Smooth muscle cell (in vitro differentiated cells): Measurements from ENCODE around the gene STOML3. TPM values are rescaled to one million over a fixed set of nuclear protein-coding genes. Genes with fewer than 3 reads are reported as not detected.

Experiments
- DNase-seq: peaks from one replicate; lab custom pipeline; 2025; ENCODE audit not compliant: unreplicated experiment; lab: John Stamatoyannopoulos, UW
- H2AFZ ChIP-seq: fragments of 200-600 bp; sonication (generic); 2 replicates; pipeline ENCODE4 v1.6.0; 2016; ENCODE audit warnings: antibody characterized with exemption, low read depth, mild to moderate bottlenecking
- H3F3A ChIP-seq: fragments of 200-600 bp; sonication (generic); 2 replicates; pipeline ENCODE4 v1.6.0; 2017; ENCODE audit warnings: antibody characterized with exemption, low read depth
- H3K27ac ChIP-seq: fragments of 200-600 bp; sonication (generic); 2 replicates; pipeline ENCODE4 v1.5.1; 2016; ENCODE audit warnings: low read depth, mild to moderate bottlenecking
- H3K27me3 ChIP-seq: fragments of 200-600 bp; sonication (generic); 2 replicates; pipeline ENCODE4 v1.6.1; 2016; ENCODE audit warnings: low read depth, mild to moderate bottlenecking
- H3K36me3 ChIP-seq: fragments of 200-600 bp; sonication (generic); 2 replicates; pipeline ENCODE4 v1.5.1; 2016; ENCODE audit warnings: low read depth
- H3K4me1 ChIP-seq: fragments of 200-600 bp; sonication (generic); 2 replicates; pipeline ENCODE4 v1.5.1; 2016; ENCODE audit warnings: low read depth
- H3K4me2 ChIP-seq: fragments of 200-600 bp; sonication (generic); 2 replicates; pipeline ENCODE4 v1.6.0; 2016; ENCODE audit warnings: mild to moderate bottlenecking
- H3K4me3 ChIP-seq: fragments of 200-600 bp; sonication (generic); 2 replicates; pipeline ENCODE4 v1.5.1; 2016; ENCODE audit warnings: mild to moderate bottlenecking
- H3K79me2 ChIP-seq: fragments of 200-600 bp; sonication (generic); 2 replicates; pipeline ENCODE4 v1.6.0; 2016; ENCODE audit warnings: low read depth, mild to moderate bottlenecking
- H3K9ac ChIP-seq: fragments of 200-600 bp; sonication (generic); 2 replicates; pipeline ENCODE4 v1.6.0; 2016; ENCODE audit warnings: low read depth
- H3K9me3 ChIP-seq: fragments of 200-600 bp; sonication (generic); replicated peaks from 2 replicates; pipeline ENCODE4 v1.5.1; 2016; ENCODE audit warnings: low read depth
- H4K20me1 ChIP-seq: fragments of 200-600 bp; sonication (generic); 2 replicates; pipeline ENCODE4 v1.6.0; 2016; ENCODE audit warnings: low read depth
- WGBS: methylation state at CpG from one replicate; pipeline ENCODE4 v1.1.7; 2016; ENCODE audit warnings: low lambda C conversion rate; 5-methylcytosine and 5-hydroxymethylcytosine counted together
- polyA plus RNA-seq: library from polyadenylated mRNA; unstranded; fragments of >200 nt; fragmentation: Nextera tagmentation; extraction: Ambion mirVana; gene quantifications from 2 replicates; pipeline ENCODE4 v1.2.1, GENCODE V29; 2016
- total RNA-seq: library from RNA; depleted of rRNA; stranded (reverse); fragments of >200 nt; gene quantifications from 2 replicates; pipeline ENCODE4 v1.2.3, GENCODE V29; 2014
- TF ChIP-seq, protein P1 (sequence below): fragments of 200-600 bp; sonication (generic); IDR thresholded peaks from 2 replicates; pipeline ENCODE4 v1.5.1; 2017; ENCODE audit warnings: borderline replicate concordance, mild to moderate bottlenecking, antibody characterized with exemption; ENCODE audit not compliant: insufficient read depth, poor library complexity, severe bottlenecking

STOML3 gene
- total and polyA plus RNA-seq, 2 experiments from 2014 or later, result not detected

DNA sequence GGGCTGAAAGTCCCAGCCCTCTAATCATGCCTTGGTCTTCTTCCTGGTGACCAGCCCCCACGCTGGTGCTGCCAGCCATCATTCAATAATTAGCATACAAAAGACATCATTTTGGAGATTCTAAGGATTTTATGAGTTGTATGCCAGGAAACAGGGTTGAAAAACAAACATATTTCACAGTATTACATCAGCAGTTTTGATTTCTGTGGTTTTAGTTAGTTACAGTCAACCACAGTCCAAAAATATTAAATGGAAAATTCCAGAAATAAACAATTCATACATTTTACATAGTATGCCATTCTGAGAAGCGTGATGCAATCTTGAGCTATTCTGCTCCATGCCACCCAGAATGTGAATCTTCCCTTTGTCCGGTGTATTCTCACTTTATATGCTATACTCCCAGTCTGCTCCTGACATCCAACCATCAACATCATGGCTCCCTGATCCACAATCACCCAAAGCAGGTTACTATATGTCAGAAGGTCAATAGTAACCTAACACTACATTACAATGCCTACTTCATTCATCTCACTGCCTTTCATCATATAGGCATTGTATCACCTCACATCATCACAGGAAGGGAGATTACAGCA lies 49.2 kb downstream of the STOML3 start:
- Histone ChIP-seq H3K4me1 (no peaks in the 10 kb centered on the region), H3K4me2 (no peak overlapping the region), H3K9me3 (no peaks in the 10 kb centered on the region), H3K9ac (no peak overlapping the region), H3K27ac (no peak overlapping the region), H3F3A (no peaks in the 10 kb centered on the region), H3K27me3 (no peaks in the 10 kb centered on the region), H2AFZ (no peak overlapping the region), H4K20me1 (no peaks in the 10 kb centered on the region), H3K79me2 (no peaks in the 10 kb centered on the region), H3K4me3 (no peak overlapping the region), H3K36me3 (no peaks in the 10 kb centered on the region)
- TF ChIP-seq, protein P1, sequence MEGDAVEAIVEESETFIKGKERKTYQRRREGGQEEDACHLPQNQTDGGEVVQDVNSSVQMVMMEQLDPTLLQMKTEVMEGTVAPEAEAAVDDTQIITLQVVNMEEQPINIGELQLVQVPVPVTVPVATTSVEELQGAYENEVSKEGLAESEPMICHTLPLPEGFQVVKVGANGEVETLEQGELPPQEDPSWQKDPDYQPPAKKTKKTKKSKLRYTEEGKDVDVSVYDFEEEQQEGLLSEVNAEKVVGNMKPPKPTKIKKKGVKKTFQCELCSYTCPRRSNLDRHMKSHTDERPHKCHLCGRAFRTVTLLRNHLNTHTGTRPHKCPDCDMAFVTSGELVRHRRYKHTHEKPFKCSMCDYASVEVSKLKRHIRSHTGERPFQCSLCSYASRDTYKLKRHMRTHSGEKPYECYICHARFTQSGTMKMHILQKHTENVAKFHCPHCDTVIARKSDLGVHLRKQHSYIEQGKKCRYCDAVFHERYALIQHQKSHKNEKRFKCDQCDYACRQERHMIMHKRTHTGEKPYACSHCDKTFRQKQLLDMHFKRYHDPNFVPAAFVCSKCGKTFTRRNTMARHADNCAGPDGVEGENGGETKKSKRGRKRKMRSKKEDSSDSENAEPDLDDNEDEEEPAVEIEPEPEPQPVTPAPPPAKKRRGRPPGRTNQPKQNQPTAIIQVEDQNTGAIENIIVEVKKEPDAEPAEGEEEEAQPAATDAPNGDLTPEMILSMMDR, result no peak
- no peak for DNase-seq
- 94% methylated on average over 3 of the region's 3 CpGs for WGBS

DNA sequence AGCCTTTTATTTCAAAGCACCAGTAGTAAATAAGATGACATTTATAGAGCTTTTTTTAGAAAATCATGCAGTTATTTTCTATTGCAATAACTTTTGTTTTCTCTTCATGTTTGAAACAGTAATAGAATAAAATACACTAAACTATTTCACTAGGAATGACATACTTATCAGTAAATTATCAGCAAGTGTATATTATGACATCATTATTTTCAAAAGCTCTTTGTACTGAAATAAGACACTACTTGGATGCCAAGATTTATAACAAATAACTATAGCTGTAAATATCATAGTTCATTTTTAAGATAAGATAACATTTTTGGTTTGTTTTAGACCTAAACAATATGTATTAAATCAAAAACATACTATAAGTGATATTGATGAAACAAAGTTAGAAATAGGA lies 56.8 kb downstream of the STOML3 start:
- no peak overlapping the region for H3K27ac ChIP-seq
- no peak overlapping the region for H3K4me3 ChIP-seq
- H3K79me2 ChIP-seq, result no peaks in the 10 kb centered on the region
- H3K36me3 ChIP-seq, result no peaks in the 10 kb centered on the region
- H3K9me3 ChIP-seq, result no peaks in the 10 kb centered on the region
- TF ChIP-seq, protein P1, result no peak
- no peak overlapping the region for H3K9ac ChIP-seq
- no peak overlapping the region for H2AFZ ChIP-seq
- no peaks in the 10 kb centered on the region for H3K27me3 ChIP-seq
- H3K4me2 ChIP-seq, result no peak overlapping the region
- no peaks in the 10 kb centered on the region for H4K20me1 ChIP-seq
- H3K4me1 ChIP-seq, result peaks cover 19% of the 10 kb centered on the region
- no peak for DNase-seq
- H3F3A ChIP-seq, result no peaks in the 10 kb centered on the region

DNA sequence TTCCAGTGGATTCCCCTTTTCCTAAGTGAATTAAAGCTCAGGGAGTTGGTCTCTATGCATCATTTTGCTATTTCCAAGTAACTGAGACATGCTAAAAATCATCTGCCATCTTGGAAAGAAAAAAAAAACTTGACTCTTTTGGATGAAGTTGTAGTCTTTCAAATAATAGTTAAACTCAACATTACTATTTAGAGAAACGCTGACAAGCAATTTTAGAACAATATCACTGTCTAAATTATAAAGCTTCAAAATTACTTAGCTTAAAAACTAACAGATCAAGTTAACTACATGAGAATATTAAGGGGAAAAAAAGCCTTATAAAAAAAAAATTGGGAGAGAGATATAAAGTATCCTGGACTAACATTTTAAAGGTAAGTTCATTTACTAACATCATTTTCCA lies 68.5 kb downstream of the STOML3 start:
- DNase-seq, result no peak
- Histone ChIP-seq H4K20me1 (no peaks in the 10 kb centered on the region), H2AFZ (no peak overlapping the region), H3K9me3 (no peaks in the 10 kb centered on the region), H3K4me1 (no peaks in the 10 kb centered on the region), H3K9ac (no peak overlapping the region), H3K4me3 (no peak overlapping the region), H3K27ac (no peak overlapping the region), H3K36me3 (no peaks in the 10 kb centered on the region), H3K27me3 (no peaks in the 10 kb centered on the region), H3F3A (no peaks in the 10 kb centered on the region), H3K4me2 (no peak overlapping the region), H3K79me2 (no peaks in the 10 kb centered on the region)
- WGBS, result 91% methylated on average over 1 of the region's 1 CpG
- TF ChIP-seq, protein P1, result no peak

DNA sequence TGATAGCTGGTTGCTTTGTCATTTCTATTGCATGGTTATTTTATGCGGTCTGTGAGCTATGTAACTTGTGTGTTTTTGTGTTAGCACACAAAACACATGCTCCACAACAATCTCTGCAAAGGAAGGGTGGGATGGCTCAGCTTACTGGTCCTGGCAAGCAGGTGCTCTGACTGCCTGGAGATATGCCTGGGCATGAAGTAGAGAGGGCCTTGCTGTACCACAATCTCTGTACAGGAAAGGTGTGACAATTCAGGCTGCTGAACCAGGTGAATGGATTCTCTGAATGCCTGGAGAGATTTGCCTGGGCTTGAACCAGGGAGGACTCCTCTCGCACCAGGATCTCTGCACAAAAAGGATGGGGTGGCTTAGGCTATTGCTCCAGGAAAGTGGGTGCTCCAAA lies 69.5 kb downstream of the STOML3 start:
- TF ChIP-seq, protein P1, result no peak
- no peak overlapping the region for H3K27ac ChIP-seq
- H3K27me3 ChIP-seq, result no peaks in the 10 kb centered on the region
- no peaks in the 10 kb centered on the region for H3K4me1 ChIP-seq
- no peak overlapping the region for H2AFZ ChIP-seq
- no peak overlapping the region for H3K9ac ChIP-seq
- no peaks in the 10 kb centered on the region for H3K36me3 ChIP-seq
- no peak for DNase-seq
- H3F3A ChIP-seq, result no peaks in the 10 kb centered on the region
- WGBS, result 68% methylated on average over 2 of the region's 2 CpGs
- no peaks in the 10 kb centered on the region for H4K20me1 ChIP-seq
- H3K79me2 ChIP-seq, result no peaks in the 10 kb centered on the region
- no peak overlapping the region for H3K4me3 ChIP-seq
- H3K4me2 ChIP-seq, result no peak overlapping the region
- H3K9me3 ChIP-seq, result no peaks in the 10 kb centered on the region
